Retinal pigment epithelial cell (primary cell): ENCODE data around the gene PLD3.

Experiments used
- DNase-seq: peaks from one replicate; pipeline ENCODE4 v3.0.0-alpha.2; 2010; ENCODE audit warnings: low read depth
- H3K4me3 ChIP-seq: 2 replicates; pipeline ENCODE4 v1.5.1; 2011; ENCODE audit warnings: mild to moderate bottlenecking, low read length, control low read depth, moderate library complexity
- TF ChIP-seq, protein P1 (sequence below): conservative IDR thresholded peaks from 2 replicates; pipeline ENCODE4 v1.5.1; 2011; ENCODE audit warnings: low read depth, low read length, control low read depth, inconsistent platforms

PLD3 gene

DNA sequence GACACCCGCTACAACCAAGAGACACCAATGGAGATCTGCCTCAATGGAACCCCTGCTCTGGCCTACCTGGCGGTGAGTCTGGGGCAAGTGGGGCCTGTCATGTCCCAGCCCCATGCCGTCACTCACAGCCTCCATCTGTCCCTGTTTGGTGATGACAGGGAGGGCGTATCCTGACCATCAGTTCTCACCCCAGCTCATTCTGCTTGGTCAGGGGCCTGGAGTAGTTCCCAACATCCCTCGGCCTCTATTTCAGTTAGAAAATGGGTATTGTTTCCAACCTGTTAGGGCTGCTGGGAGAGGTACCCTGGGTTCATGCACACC, 23.3 kb downstream of the PLD3 start:
- TF ChIP-seq, protein P1, sequence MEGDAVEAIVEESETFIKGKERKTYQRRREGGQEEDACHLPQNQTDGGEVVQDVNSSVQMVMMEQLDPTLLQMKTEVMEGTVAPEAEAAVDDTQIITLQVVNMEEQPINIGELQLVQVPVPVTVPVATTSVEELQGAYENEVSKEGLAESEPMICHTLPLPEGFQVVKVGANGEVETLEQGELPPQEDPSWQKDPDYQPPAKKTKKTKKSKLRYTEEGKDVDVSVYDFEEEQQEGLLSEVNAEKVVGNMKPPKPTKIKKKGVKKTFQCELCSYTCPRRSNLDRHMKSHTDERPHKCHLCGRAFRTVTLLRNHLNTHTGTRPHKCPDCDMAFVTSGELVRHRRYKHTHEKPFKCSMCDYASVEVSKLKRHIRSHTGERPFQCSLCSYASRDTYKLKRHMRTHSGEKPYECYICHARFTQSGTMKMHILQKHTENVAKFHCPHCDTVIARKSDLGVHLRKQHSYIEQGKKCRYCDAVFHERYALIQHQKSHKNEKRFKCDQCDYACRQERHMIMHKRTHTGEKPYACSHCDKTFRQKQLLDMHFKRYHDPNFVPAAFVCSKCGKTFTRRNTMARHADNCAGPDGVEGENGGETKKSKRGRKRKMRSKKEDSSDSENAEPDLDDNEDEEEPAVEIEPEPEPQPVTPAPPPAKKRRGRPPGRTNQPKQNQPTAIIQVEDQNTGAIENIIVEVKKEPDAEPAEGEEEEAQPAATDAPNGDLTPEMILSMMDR, result no peak
- no peak for DNase-seq
- H3K4me3 ChIP-seq, result no peak overlapping the region

DNA sequence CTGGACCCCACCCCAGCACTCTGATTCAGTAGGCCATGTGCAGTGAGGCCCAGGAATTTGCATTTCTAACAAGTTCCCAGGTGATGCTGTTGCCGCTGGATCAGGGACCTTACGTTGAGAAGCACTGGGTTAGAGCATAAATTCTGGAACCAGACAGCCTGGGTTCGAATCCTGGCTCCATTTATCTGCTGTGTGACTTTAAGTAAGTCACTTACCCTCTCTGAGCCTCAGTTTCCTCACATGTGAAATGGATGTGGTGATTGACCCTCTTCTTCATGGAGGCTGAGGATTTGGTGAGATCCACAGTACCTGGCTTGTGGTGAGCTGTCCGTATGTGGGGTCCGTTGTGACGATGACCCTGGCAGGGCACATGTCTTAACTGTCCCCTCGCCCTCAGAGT, 25.6 kb downstream of the PLD3 start:
- DNase-seq, result no peak
- H3K4me3 ChIP-seq, result no peak overlapping the region
- TF ChIP-seq, protein P1, result no peak

DNA sequence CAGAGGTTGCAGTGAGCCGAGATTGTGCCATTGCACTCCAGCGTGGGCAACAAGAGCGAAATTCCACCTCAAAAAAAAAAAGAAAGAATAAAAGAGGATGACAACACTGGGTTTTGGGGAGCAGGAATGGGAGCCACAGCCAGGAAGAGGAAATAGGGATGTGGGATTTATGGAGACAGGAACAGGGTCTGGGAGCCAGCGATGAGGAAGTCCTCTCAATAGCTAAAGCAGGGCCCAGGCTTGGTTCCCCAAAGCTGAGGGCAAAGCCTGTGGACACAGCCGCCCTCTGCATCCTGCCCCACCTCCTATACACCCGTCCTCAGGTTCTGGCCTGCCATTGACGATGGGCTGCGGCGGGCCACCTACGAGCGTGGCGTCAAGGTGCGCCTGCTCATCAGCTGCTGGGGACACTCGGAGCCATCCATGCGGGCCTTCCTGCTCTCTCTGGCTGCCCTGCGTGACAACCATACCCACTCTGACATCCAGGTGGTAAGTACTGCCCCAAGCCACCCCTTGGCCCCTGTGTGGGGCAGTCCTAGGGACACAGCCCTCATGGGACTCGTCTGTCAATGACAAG, 27.9 kb downstream of the PLD3 start:
- H3K4me3 ChIP-seq, result no peak overlapping the region
- TF ChIP-seq, protein P1, result no peak

DNA sequence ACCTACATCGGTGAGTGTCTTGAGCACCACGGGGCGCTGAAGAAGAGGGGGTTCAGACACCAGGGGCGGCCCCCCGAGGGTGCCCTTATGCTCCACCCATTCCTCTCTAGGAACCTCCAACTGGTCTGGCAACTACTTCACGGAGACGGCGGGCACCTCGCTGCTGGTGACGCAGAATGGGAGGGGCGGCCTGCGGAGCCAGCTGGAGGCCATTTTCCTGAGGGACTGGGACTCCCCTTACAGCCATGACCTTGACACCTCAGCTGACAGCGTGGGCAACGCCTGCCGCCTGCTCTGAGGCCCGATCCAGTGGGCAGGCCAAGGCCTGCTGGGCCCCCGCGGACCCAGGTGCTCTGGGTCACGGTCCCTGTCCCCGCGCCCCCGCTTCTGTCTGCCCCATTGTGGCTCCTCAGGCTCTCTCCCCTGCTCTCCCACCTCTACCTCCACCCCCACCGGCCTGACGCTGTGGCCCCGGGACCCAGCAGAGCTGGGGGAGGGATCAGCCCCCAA, 29.4 kb downstream of the PLD3 start:
- TF ChIP-seq, protein P1, result no peak
- no peak overlapping the region for H3K4me3 ChIP-seq
- no peak for DNase-seq

More for the DNA sequence above, 27.9 kb downstream of the PLD3 start:
- no peak for DNase-seq

DNA sequence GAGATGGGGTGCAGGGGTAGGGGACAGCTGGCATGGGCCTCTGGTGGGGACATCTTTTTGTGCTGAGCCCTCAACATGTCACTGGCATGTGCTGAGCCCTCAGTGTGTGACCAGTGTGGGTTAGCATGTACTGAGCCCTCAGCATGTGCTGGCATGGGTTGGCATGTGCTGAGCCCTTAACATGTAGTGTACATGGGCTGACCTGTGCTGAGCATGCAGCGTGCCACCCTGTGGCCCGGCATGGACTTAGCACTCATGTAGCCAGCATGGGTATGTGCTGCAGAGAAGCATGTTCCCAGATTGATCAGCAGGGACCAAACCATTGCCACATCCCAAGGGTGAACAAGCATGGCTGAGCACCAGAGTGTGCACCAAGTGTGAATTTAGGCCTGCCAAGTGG, 30.0 kb downstream of the PLD3 start:
- TF ChIP-seq, protein P1, result no peak
- no peak overlapping the region for H3K4me3 ChIP-seq
- no peak for DNase-seq

DNA sequence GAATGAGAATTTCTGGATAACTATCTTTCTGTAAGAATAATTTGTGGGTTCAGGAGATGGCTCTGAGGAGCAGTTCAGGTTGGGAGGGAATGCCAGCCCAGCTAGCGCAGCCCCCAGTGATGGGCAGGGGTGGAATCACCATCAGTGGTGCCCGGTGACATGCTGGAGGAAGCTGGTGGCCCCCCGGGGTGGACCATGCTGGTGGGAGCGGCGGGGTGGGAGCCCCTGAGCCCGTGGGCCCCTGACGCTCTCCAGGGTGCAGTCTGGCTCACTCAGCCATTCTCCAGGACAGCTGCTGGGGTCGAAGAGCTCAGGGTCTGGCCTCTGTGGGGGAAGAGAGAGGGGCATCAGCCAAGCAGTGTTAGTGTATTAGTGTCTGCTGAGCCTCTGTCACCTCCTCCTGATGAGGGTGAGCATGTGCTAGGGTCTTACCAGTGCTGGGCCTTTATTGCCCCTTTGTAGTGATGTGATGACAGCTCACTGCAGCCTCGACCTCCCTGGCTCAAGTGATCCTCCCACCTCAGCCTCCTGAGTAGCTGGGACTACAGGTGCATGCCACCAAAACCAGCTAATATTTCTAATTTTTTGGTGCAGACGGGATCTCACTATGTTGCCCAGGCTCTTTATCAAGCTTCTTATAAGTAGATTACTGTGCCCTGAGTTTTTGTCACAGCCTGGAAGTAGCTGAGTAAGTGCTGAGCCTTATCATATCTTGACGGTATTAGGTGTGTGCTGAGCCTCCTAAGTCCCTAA, 31.1 kb downstream of the PLD3 start:
- no peak overlapping the region for H3K4me3 ChIP-seq
- TF ChIP-seq, protein P1, result no peak
- no peak for DNase-seq
